ENCODE data around the gene ATG16L2.
"Not testable (repeated sequence)": the region's sequence is repeated elsewhere in the genome, so short reads cannot be mapped to it uniquely, and the experiment has no call there.

ATG16L2 gene

GRCh38 chr11:72806378-72806777 lies 7.8 kb upstream of the ATG16L2 start:
- DNase-seq (ENCODE audit: low spot score): not testable (repeated sequence)

- no peak for DNase-seq (ENCODE audit: low spot score)
Observed at GRCh38 chr11:72807021-72807693, 7.1 kb upstream of the ATG16L2 start.

- DNase-seq (ENCODE audit: low spot score): no peak
Observed at GRCh38 chr11:72807792-72808191, 6.4 kb upstream of the ATG16L2 start.

- DNase-seq (ENCODE audit: low spot score): no peak
Observed at GRCh38 chr11:72808331-72808798, 5.8 kb upstream of the ATG16L2 start.

- not testable (repeated sequence) for DNase-seq (ENCODE audit: low spot score)
Observed at GRCh38 chr11:72811686-72812085, 2.5 kb upstream of the ATG16L2 start.

GRCh38 chr11:72812604-72812966 lies 1.6 kb upstream of the ATG16L2 start:
- DNase-seq (ENCODE audit: low spot score): no peak

GRCh38 chr11:72812967-72813739 lies 1.1 kb upstream of the ATG16L2 start:
- peak; percentile 77 for DNase-seq (ENCODE audit: low spot score)

- peak; percentile 93 for DNase-seq (ENCODE audit: low spot score)
Observed at GRCh38 chr11:72813740-72814285, 398 bp upstream of the ATG16L2 start.

GRCh38 chr11:72815110-72815618 lies 953 bp downstream of the ATG16L2 start:
- DNase-seq (ENCODE audit: low spot score): no peak

GRCh38 chr11:72816404-72816990 lies 2.3 kb downstream of the ATG16L2 start:
- no peak for DNase-seq (ENCODE audit: low spot score)

- DNase-seq (ENCODE audit: low spot score): no peak
Observed at GRCh38 chr11:72817966-72818365, 3.8 kb downstream of the ATG16L2 start.

GRCh38 chr11:72818971-72819370 lies 4.8 kb downstream of the ATG16L2 start:
- DNase-seq (ENCODE audit: low spot score): no peak

- DNase-seq (ENCODE audit: low spot score): no peak
Observed at GRCh38 chr11:72820439-72821139, 6.4 kb downstream of the ATG16L2 start.

GRCh38 chr11:72821221-72821919 lies 7.2 kb downstream of the ATG16L2 start:
- DNase-seq (ENCODE audit: low spot score): no peak

GRCh38 chr11:72821920-72822799 lies 7.9 kb downstream of the ATG16L2 start:
- DNase-seq (ENCODE audit: low spot score): peak; percentile 96

- no peak for DNase-seq (ENCODE audit: low spot score)
Observed at GRCh38 chr11:72823105-72823804, 9.0 kb downstream of the ATG16L2 start.

- DNase-seq (ENCODE audit: low spot score): no peak
Observed at GRCh38 chr11:72824020-72824419, 9.8 kb downstream of the ATG16L2 start.

GRCh38 chr11:72824811-72825505 lies 10.7 kb downstream of the ATG16L2 start:
- no peak for DNase-seq (ENCODE audit: low spot score)

- DNase-seq (ENCODE audit: low spot score): no peak
Observed at GRCh38 chr11:72825661-72826060, 11.4 kb downstream of the ATG16L2 start.

Measured in GM03348 (cell line).